Measurements from ENCODE around the gene PSMD11. TPM values are rescaled to one million over a fixed set of nuclear protein-coding genes. Genes with fewer than 3 reads are reported as not detected.
A peak's percentile ranks its signal among the peaks of the same experiment; 100 is the strongest.

Gene PSMD11
- total and polyA plus RNA-seq, 2 of the 13 experiments (the other 11 are each of a cell fraction or from before 2014, with no cell fraction given), result 69.8 to 152 TPM

DNA sequence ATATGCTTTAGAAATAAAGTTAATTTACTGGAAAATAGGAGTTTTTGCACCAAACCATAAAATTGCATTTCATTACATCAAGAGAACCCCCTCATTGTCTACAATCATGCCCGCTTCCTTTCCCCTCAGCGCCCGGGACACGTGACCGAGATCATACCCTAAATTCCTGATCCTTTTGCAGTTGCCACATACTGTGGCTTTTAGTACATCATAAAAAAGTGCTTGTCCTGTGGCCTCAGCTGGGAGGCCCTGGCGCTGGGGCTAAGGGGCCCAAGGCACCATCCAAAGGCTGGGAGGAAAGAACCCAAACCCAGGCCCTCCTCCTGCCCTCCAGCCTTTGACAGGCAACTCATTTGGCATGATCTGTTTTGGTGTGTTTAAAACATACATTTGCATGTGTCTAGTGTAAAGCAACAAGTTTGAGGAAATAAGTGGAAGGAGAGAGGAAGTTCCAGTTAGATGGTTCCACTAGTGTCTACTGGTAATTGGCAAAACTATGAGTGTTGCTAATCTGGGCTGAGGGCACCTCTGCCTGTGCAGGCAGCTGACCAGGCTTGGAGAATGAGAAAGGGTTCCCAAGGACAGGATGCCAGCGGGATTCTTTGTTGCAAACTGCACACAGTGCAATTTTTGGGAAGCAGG lies 48.5 kb downstream of the PSMD11 start:
- CTCF ChIA-PET (ENCODE audit: low intra/inter-chr PET ratio, low total read pairs), result no interaction called here

GRCh38 chr17:32493571-32493970 lies 49.3 kb downstream of the PSMD11 start:
- 100% methylated on average over 2 of the region's 15 CpGs for WGBS (ENCODE audit: low lambda C conversion rate)
- no peak for DNase-seq (ENCODE audit: low spot score)
- H3K4me1 ChIP-seq (ENCODE audit: insufficient read depth, low read length), result peaks cover 24% of the 10 kb centered on the region
- H2AFZ ChIP-seq (ENCODE audit: low read length), result no peak overlapping the region
- no peak overlapping the region for H3K9ac ChIP-seq (ENCODE audit: insufficient read depth, low read depth, low read length)
- no TSS peak for BruUV-seq (replicated peaks)
- peaks cover 2 to 4% of the 10 kb centered on the region in 2 experiments; a peak in 2 of 5 replicates for H3K36me3 ChIP-seq (replicated peaks in 1 of 2; ENCODE audit: control insufficient read depth in 1 of 2, insufficient read depth in 2 of 2, low read length in 2 of 2)
- H3K4me2 ChIP-seq (ENCODE audit: low read depth, low read length), result no peak overlapping the region
- in situ Hi-C loops (cut with HindIII; ENCODE audit: extremely low pct_ligation_motif_present, low pct_unique_long_range_greater_than_20kb) (no loop called here), intact Hi-C loops (cut with micrococcal nuclease; ENCODE audit: unreplicated experiment) (no loop called here)
- no peaks in the 10 kb centered on the region for H3K79me2 ChIP-seq (ENCODE audit: insufficient read depth, low read length)
- H3K4me3 ChIP-seq (replicated peaks in 1 of 3; ENCODE audit: insufficient read depth in 1 of 3, low read depth in 2 of 3, low read length in 3 of 3), result no peak overlapping the region
- no peak for ATAC-seq
- H3K27me3 ChIP-seq (ENCODE audit: control insufficient read depth in 1 of 2, insufficient read depth in 2 of 2, low read length in 2 of 2), result no peaks in the 10 kb centered on the region
- ChIA-PET POLR2A (no interaction called here), CTCF (ENCODE audit: low intra/inter-chr PET ratio, low total read pairs) (no interaction called here)
- no peak for TF ChIP-seq DMAP1 (CRISPR knock-in tag; IDR thresholded peaks at IDR 0.05)
- TF ChIP-seq GMEB2 (CRISPR knock-in tag; IDR thresholded peaks at IDR 0.05; ENCODE audit: low read depth), result no peak
- no peak for TF ChIP-seq SOX5 (CRISPR knock-in tag; IDR thresholded peaks at IDR 0.05; ENCODE audit: borderline replicate concordance)
- no peak for TF ChIP-seq ZBTB7B (CRISPR knock-in tag; IDR thresholded peaks at IDR 0.05)
- TF ChIP-seq SMAD3 (CRISPR knock-in tag; IDR thresholded peaks at IDR 0.05), result no peak
- no peak for TF ChIP-seq FOXP1 (IDR thresholded peaks at IDR 0.05)
- no peak for TF ChIP-seq FOXP1 (CRISPR knock-in tag; IDR thresholded peaks at IDR 0.05)
- TF ChIP-seq ZBTB14 (CRISPR knock-in tag; IDR thresholded peaks at IDR 0.05), result no peak
- no peak for TF ChIP-seq ONECUT2 (CRISPR knock-in tag; IDR thresholded peaks at IDR 0.05)
- TF ChIP-seq NFYB (CRISPR knock-in tag; IDR thresholded peaks at IDR 0.05), result no peak
- no peak for TF ChIP-seq TCF7 (IDR thresholded peaks at IDR 0.05; ENCODE audit: low read depth)
- no peak for TF ChIP-seq ZNF784 (CRISPR knock-in tag; IDR thresholded peaks at IDR 0.05; ENCODE audit: borderline replicate concordance)
- no peak for TF ChIP-seq ZFP1 (CRISPR knock-in tag; IDR thresholded peaks at IDR 0.05)
- no peak for TF ChIP-seq IKZF4 (CRISPR knock-in tag; IDR thresholded peaks at IDR 0.05; ENCODE audit: borderline replicate concordance, low read depth, not compliant biosample characterization)
- H3K27ac ChIP-seq (ENCODE audit: extremely low read length, insufficient read depth, low read length), result no peak overlapping the region
- H4K20me1 ChIP-seq (ENCODE audit: insufficient read depth, low read length), result no peaks in the 10 kb centered on the region
- FAIRE-seq, result no peak
- no peaks in the 10 kb centered on the region for H3K9me3 ChIP-seq (ENCODE audit: low read length)

More for the DNA sequence above, 48.5 kb downstream of the PSMD11 start:
- Histone ChIP-seq H3K9ac (ENCODE audit: insufficient read depth, low read depth, low read length) (no peak overlapping the region), H3K4me3 (replicated peaks in 1 of 3; ENCODE audit: insufficient read depth in 1 of 3, low read depth in 2 of 3, low read length in 3 of 3) (no peak overlapping the region), H3K4me2 (ENCODE audit: low read depth, low read length) (no peak overlapping the region), H3K79me2 (ENCODE audit: insufficient read depth, low read length) (no peaks in the 10 kb centered on the region), H3K9me3 (ENCODE audit: low read length) (no peaks in the 10 kb centered on the region), H2AFZ (ENCODE audit: low read length) (no peak overlapping the region), H3K27ac (ENCODE audit: extremely low read length, insufficient read depth, low read length) (no peak overlapping the region), H3K4me1 (ENCODE audit: insufficient read depth, low read length) (peaks cover 32% of the 10 kb centered on the region), H3K27me3 (ENCODE audit: control insufficient read depth in 1 of 2, insufficient read depth in 2 of 2, low read length in 2 of 2) (no peaks in the 10 kb centered on the region), H3K36me3 (replicated peaks in 1 of 2; ENCODE audit: control insufficient read depth in 1 of 2, insufficient read depth in 2 of 2, low read length in 2 of 2) (peaks cover 2 to 4% of the 10 kb centered on the region in 2 experiments; a peak in 2 of 5 replicates), H4K20me1 (ENCODE audit: insufficient read depth, low read length) (no peaks in the 10 kb centered on the region)
- no TSS peak for BruUV-seq (replicated peaks)
- no peak for DNase-seq (ENCODE audit: low spot score)
- ATAC-seq, result no peak
- 98% methylated on average over 7 of the region's 7 CpGs for WGBS (ENCODE audit: low lambda C conversion rate)
- intact Hi-C loops (cut with micrococcal nuclease; ENCODE audit: unreplicated experiment), result no loop called here
- TF ChIP-seq MAFK (conservative IDR thresholded peaks at IDR 0.05 in 1 of 2, IDR thresholded peaks at IDR 0.05 in 1 of 2; ENCODE audit: low read length in 2 of 2) (0 out of 4 replicates have a peak, but pooled peaks of 1 of the 2 experiments have one; percentile 16), ZSCAN25 (CRISPR knock-in tag; IDR thresholded peaks at IDR 0.05) (no peak), TP53 (CRISPR knock-in tag; conservative IDR thresholded peaks at IDR 0.05) (no peak), KLF13 (CRISPR knock-in tag; IDR thresholded peaks at IDR 0.05) (no peak)
- POLR2A ChIA-PET, result no interaction called here
- FAIRE-seq, result no peak
- in situ Hi-C loops (cut with HindIII; ENCODE audit: extremely low pct_ligation_motif_present, low pct_unique_long_range_greater_than_20kb), result no loop called here
